Measurements from ENCODE around the gene GAPDHS. TPM values are rescaled to one million over a fixed set of nuclear protein-coding genes. Genes with fewer than 3 reads are reported as not detected.

Gene GAPDHS
- polyA plus RNA-seq, 1 of the 3 experiments (the other 2 are of a cell fraction), result not detected

- ChIA-PET CTCF (interaction anchor here (1.3 to 2.3 kb wide), 3 partner anchors 21 to 163 kb away, joined by 3 to 5 read pairs (median 5); no protein-coding TSS in a partner anchor), POLR2A (no interaction called here)
- H3K27ac ChIP-seq (ENCODE audit: low read depth in 2 of 2, low read length in 1 of 2), result no peak overlapping the region
- no peak for DNase-seq
- H3K4me1 ChIP-seq (ENCODE audit: control insufficient read depth in 1 of 2, insufficient read depth in 2 of 2, low read depth in 1 of 2, low read length in 1 of 2), result no peaks in the 10 kb centered on the region
- H2AFZ ChIP-seq (ENCODE audit: low read depth), result no peak overlapping the region
- no peaks in the 10 kb centered on the region for H3K36me3 ChIP-seq (replicated peaks in 1 of 2; ENCODE audit: control insufficient read depth in 1 of 2, insufficient read depth in 2 of 2, low read length in 1 of 2)
- 51% methylated on average over 3 of the region's 3 CpGs for WGBS (ENCODE audit: low lambda C conversion rate)
- no peak overlapping the region for H3K9ac ChIP-seq
- no peak overlapping the region for H3K4me2 ChIP-seq
- H3K27me3 ChIP-seq (ENCODE audit: insufficient read depth), result peaks cover 24% of the 10 kb centered on the region; the same call in 1 of the 2 replicates
- no peaks in the 10 kb centered on the region for H4K20me1 ChIP-seq (ENCODE audit: insufficient read depth)
- no peaks in the 10 kb centered on the region for H3F3A ChIP-seq (replicated peaks; ENCODE audit: insufficient read depth)
- TF ChIP-seq POLR2AphosphoS5 (IDR thresholded peaks at IDR 0.05; ENCODE audit: low read depth, low read length), result no peak
- TF ChIP-seq RXRA (IDR thresholded peaks at IDR 0.05; ENCODE audit: borderline replicate concordance, low read depth), result no peak
- TF ChIP-seq FOXJ3 (CRISPR knock-in tag; IDR thresholded peaks at IDR 0.05), result no peak
- TF ChIP-seq NRF1 (IDR thresholded peaks at IDR 0.05; ENCODE audit: low read depth, low read length), result no peak
- no peak for TF ChIP-seq REST (IDR thresholded peaks at IDR 0.05; ENCODE audit: low read depth, low read length)
- TF ChIP-seq PBX3 (IDR thresholded peaks at IDR 0.05), result no peak
- TF ChIP-seq IRF3 (IDR thresholded peaks at IDR 0.05; ENCODE audit: low read depth, low read length), result no peak
- no peak for TF ChIP-seq RCOR1 (IDR thresholded peaks at IDR 0.05; ENCODE audit: low read length)
- TF ChIP-seq SIN3A (IDR thresholded peaks at IDR 0.05; ENCODE audit: borderline replicate concordance, low read depth, low read length), result no peak
- TF ChIP-seq GABPA (IDR thresholded peaks at IDR 0.05; ENCODE audit: low read depth), result no peak
- TF ChIP-seq CHD2 (IDR thresholded peaks at IDR 0.05; ENCODE audit: low read length, partially characterized antibody), result no peak
- no peak for TF ChIP-seq MAX (IDR thresholded peaks at IDR 0.05; ENCODE audit: low read depth)
- no peak overlapping the region for H3K4me3 ChIP-seq (ENCODE audit: low read depth in 2 of 2, low read length in 1 of 2)
- no peaks in the 10 kb centered on the region for H3K9me2 ChIP-seq
- H3K9me3 ChIP-seq, result no peaks in the 10 kb centered on the region
- H3K79me2 ChIP-seq (ENCODE audit: insufficient read depth), result no peaks in the 10 kb centered on the region
Measured at GRCh38 chr19:35516310-35516709, 16.9 kb upstream of the GAPDHS start.
